Panc1 (cell line): ENCODE results near the gene CGNL1.

Experiments
- CTCF ChIP-seq: fragments of 450-650 bp; IDR thresholded peaks from 2 replicates; pipeline ENCODE4 v1.5.1; 2017; ENCODE audit warnings: mild to moderate bottlenecking
- REST ChIP-seq, 2 experiments: IDR thresholded peaks; 2 replicates each; pipeline ENCODE4 v1.6.1; 2011 to 2012; ENCODE audit warnings: low read depth in 2 of 2, control low read depth in 1 of 2, low read length in 1 of 2, mild to moderate bottlenecking in 1 of 2, moderate library complexity in 1 of 2; ENCODE audit not compliant: insufficient read depth in 1 of 2

GRCh38 chr15:57423599-57424140, 47.4 kb downstream of the CGNL1 start:
- TF ChIP-seq CTCF, result no peak
- TF ChIP-seq REST (IDR thresholded peaks at IDR 0.05; ENCODE audit: insufficient read depth in 1 of 2, low read depth in 2 of 2, low read length in 1 of 2), result no peak
